Measurements from ENCODE around the gene FKRP. TPM values are rescaled to one million over a fixed set of nuclear protein-coding genes. Genes with fewer than 3 reads are reported as not detected.

Gene FKRP
- polyA plus RNA-seq, 1 donor (not counting 4 experiments of a cell fraction or from before 2014, with no cell fraction given), result 6.1 TPM

- Histone ChIP-seq H3K79me2 (ENCODE audit: control insufficient read depth, insufficient read depth, low read length) (peaks cover 73% of the 10 kb centered on the region), H3K4me2 (ENCODE audit: control insufficient read depth, extremely low read depth, insufficient read depth, low read depth, low read length) (peak overlapping the region; percentile 94), H3K27ac (ENCODE audit: control insufficient read depth, insufficient read depth, low read length) (no peak overlapping the region), H4K20me1 (ENCODE audit: control insufficient read depth, extremely low read depth, insufficient read depth, low read length) (peaks cover 27% of the 10 kb centered on the region), H2AFZ (ENCODE audit: control insufficient read depth, low read length) (no peak overlapping the region), H3K4me3 (ENCODE audit: control insufficient read depth in 2 of 3, extremely low read depth in 1 of 3, insufficient read depth in 2 of 3, low read depth in 1 of 3, low read length in 3 of 3) (peak overlapping the region in 2 of 3 experiments; percentile 92 to 94), H3K4me1 (ENCODE audit: control insufficient read depth, extremely low read depth, insufficient read depth, low read length) (peaks cover 18% of the 10 kb centered on the region), H3K9me3 (ENCODE audit: control insufficient read depth, low read depth, low read length) (no peaks in the 10 kb centered on the region), H3K9ac (ENCODE audit: control insufficient read depth, extremely low read depth, insufficient read depth, low read length) (no peak overlapping the region), H3K9me1 (ENCODE audit: control insufficient read depth, extremely low read depth, insufficient read depth, low read length) (peaks cover 3% of the 10 kb centered on the region), H3K36me3 (ENCODE audit: control insufficient read depth in 2 of 2, extremely low read depth in 1 of 2, insufficient read depth in 2 of 2, low read length in 2 of 2) (peaks cover 4 to 26% of the 10 kb centered on the region in 2 experiments), H3K27me3 (ENCODE audit: control insufficient read depth, extremely low read depth, insufficient read depth, low read length) (no peaks in the 10 kb centered on the region)
- FAIRE-seq (no peak), DNase-seq (ENCODE audit: low read depth, low spot score) (no peak)
- dilution Hi-C loops (cut with MboI; ENCODE audit: extremely low pct_ligation_motif_present, low sequenced_read_pairs), result no loop called here
- no peak for TF ChIP-seq EZH2 (IDR thresholded peaks at IDR 0.05; ENCODE audit: low read length)
- TF ChIP-seq CTCF (optimal IDR thresholded peaks at IDR 0.05 in 1 of 3, IDR thresholded peaks at IDR 0.05 in 1 of 3, conservative IDR thresholded peaks at IDR 0.05 in 1 of 3; ENCODE audit: extremely low read depth in 1 of 3, insufficient read depth in 2 of 3, low read length in 3 of 3), result no peak
These were observed 1.7 kb upstream of the FKRP start for GRCh38 chr19:46744005-46744691.

GRCh38 chr19:46745030-46745429 is 827 bp upstream of the FKRP start:
- Histone ChIP-seq H3K27ac (ENCODE audit: control insufficient read depth, insufficient read depth, low read length) (peak overlapping the region; percentile 27), H2AFZ (ENCODE audit: control insufficient read depth, low read length) (no peak overlapping the region), H3K4me3 (ENCODE audit: control insufficient read depth in 2 of 3, extremely low read depth in 1 of 3, insufficient read depth in 2 of 3, low read depth in 1 of 3, low read length in 3 of 3) (peak overlapping the region; percentile 92 to 98 (median 94)), H3K36me3 (ENCODE audit: control insufficient read depth in 2 of 2, extremely low read depth in 1 of 2, insufficient read depth in 2 of 2, low read length in 2 of 2) (peaks cover 4 to 24% of the 10 kb centered on the region in 2 experiments), H3K9ac (ENCODE audit: control insufficient read depth, extremely low read depth, insufficient read depth, low read length) (peak overlapping the region; percentile 89), H3K9me1 (ENCODE audit: control insufficient read depth, extremely low read depth, insufficient read depth, low read length) (peaks cover 3% of the 10 kb centered on the region), H3K27me3 (ENCODE audit: control insufficient read depth, extremely low read depth, insufficient read depth, low read length) (no peaks in the 10 kb centered on the region), H3K79me2 (ENCODE audit: control insufficient read depth, insufficient read depth, low read length) (peaks cover 65% of the 10 kb centered on the region), H3K4me1 (ENCODE audit: control insufficient read depth, extremely low read depth, insufficient read depth, low read length) (peaks cover 18% of the 10 kb centered on the region), H3K4me2 (ENCODE audit: control insufficient read depth, extremely low read depth, insufficient read depth, low read depth, low read length) (peak overlapping the region; percentile 94), H4K20me1 (ENCODE audit: control insufficient read depth, extremely low read depth, insufficient read depth, low read length) (peaks cover 27% of the 10 kb centered on the region), H3K9me3 (ENCODE audit: control insufficient read depth, low read depth, low read length) (no peaks in the 10 kb centered on the region)
- TF ChIP-seq CTCF (optimal IDR thresholded peaks at IDR 0.05 in 1 of 3, IDR thresholded peaks at IDR 0.05 in 1 of 3, conservative IDR thresholded peaks at IDR 0.05 in 1 of 3; ENCODE audit: extremely low read depth in 1 of 3, insufficient read depth in 2 of 3, low read length in 3 of 3) (no peak), EZH2 (IDR thresholded peaks at IDR 0.05; ENCODE audit: low read length) (no peak)
- no peak for FAIRE-seq
- no peak for DNase-seq (ENCODE audit: low read depth, low spot score)
- dilution Hi-C loops (cut with MboI; ENCODE audit: extremely low pct_ligation_motif_present, low sequenced_read_pairs), result no loop called here
